AG10803 (cell line): ENCODE measurements around the gene FAAP100.
A peak's percentile ranks its signal among the peaks of the same experiment; 100 is the strongest.

ENCODE experiments used
- DNase-seq: peaks from one replicate; pipeline ENCODE4 v3.0.0; 2010; ENCODE audit warnings: low read depth
- H3K4me3 ChIP-seq: 2 replicates; pipeline ENCODE4 v1.5.1; 2011; ENCODE audit warnings: mild to moderate bottlenecking, low read length, control low read depth
- CTCF ChIP-seq: conservative IDR thresholded peaks from 2 replicates; pipeline ENCODE4 v1.5.1; 2011; ENCODE audit warnings: mild to moderate bottlenecking, low read length, control low read depth, inconsistent platforms

FAAP100 gene

GRCh38 chr17:81580481-81580880 lies 28.3 kb upstream of the FAAP100 start:
- TF ChIP-seq CTCF: no peak
- H3K4me3 ChIP-seq: no peak overlapping the region
- DNase-seq: no peak

GRCh38 chr17:81579821-81580321 lies 27.7 kb upstream of the FAAP100 start:
- peak; percentile 59 for DNase-seq
- no peak for TF ChIP-seq CTCF
- H3K4me3 ChIP-seq: no peak overlapping the region

- no peak overlapping the region for H3K4me3 ChIP-seq
- TF ChIP-seq CTCF: no peak
Measured at GRCh38 chr17:81579298-81579697, 27.1 kb upstream of the FAAP100 start.

GRCh38 chr17:81578561-81579225 lies 26.5 kb upstream of the FAAP100 start:
- no peak for TF ChIP-seq CTCF
- no peak overlapping the region for H3K4me3 ChIP-seq
- DNase-seq: no peak

More at GRCh38 chr17:81579298-81579697, 27.1 kb upstream of the FAAP100 start:
- no peak for DNase-seq

- H3K4me3 ChIP-seq: no peak overlapping the region
- peak; percentile 38 for DNase-seq
- no peak for TF ChIP-seq CTCF
Measured at GRCh38 chr17:81578038-81578441, 25.9 kb upstream of the FAAP100 start.

- DNase-seq: no peak
- H3K4me3 ChIP-seq: no peak overlapping the region
- TF ChIP-seq CTCF: no peak
Measured at GRCh38 chr17:81577278-81578000, 25.3 kb upstream of the FAAP100 start.
